ENCODE measurements around the gene CDKN2B-AS1. TPM values are rescaled to one million over a fixed set of nuclear protein-coding genes. Genes with fewer than 3 reads are reported as not detected.

The CDKN2B-AS1 gene
- total RNA-seq, 1 donor from 2014 or later = 0.58 TPM

DNA sequence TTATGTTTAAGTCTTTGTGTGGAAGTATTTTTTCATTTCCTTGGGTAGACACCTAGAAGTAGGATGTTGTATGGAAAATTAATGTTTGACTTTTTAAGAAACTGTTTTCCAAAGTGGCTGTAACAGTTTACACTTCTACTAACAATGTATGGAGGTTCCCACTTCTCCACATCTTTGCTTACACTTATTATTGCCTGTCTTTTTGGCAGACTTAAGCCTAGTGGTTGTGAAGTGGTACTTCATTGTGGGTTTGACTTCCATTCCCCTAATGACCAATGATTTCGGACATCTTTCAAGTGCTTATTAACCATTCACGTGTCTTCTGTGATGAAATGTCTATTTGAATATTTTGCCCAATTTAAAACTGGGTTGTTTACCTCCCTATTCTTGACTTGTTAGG is 106.0 kb downstream of the CDKN2B-AS1 start:
- no peaks in the 10 kb centered on the region for H3K9me3 Mint-ChIP-seq

DNA sequence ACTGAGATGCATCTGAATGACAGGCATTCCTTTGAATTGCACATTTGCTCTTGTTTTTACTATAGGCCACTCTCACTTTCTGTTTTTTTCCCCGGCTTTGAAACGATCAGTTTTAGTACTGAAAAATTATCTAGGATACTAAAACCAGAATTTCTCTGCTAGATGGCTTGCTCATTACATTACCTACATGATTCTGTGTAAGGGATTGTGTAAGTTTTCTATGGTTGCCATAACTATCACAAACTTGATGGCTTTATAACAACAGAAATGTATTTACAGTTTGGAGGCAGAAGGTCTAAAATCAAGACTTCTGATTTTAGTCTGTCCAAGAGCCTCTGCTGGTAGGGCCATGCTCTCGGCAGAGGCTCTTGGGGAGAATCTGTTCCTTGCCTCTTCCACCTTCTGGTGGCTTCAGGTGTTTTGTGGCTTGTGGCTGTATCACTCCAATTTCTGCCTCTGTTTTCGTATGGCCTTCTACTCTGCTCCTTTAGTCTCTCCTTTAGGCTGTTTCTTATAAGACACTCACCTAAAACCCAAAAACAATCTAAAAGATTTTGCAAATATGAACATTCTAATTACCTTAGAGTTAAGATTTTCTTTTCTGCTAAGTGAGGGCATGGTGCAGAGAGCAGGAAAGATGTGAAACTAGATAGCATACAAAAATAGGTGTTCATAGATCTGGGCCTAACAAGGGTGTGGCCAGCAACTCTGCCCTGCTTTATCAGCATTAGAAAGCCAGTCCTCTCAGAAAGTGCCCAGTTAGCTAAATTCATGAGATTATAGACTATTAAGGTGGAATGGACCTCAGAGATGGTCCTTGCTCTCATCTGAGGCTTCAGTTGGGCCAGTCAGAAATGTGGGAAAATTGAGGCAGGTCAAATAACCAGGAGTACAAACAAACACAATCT is 107.8 kb downstream of the CDKN2B-AS1 start:
- Mint-ChIP-seq H3K4me1 (ENCODE audit: unreplicated experiment) (peaks cover 5% of the 10 kb centered on the region), H3K27me3 (no peaks in the 10 kb centered on the region), H3K4me3 (no peak overlapping the region), H3K27ac (peak overlapping the region; percentile 74), H3K9me3 (no peaks in the 10 kb centered on the region), H3K36me3 (no peaks in the 10 kb centered on the region)
- DNase-seq (ENCODE audit: extremely low spot score, unreplicated experiment) = no peak
- TF ChIP-seq, protein P1, sequence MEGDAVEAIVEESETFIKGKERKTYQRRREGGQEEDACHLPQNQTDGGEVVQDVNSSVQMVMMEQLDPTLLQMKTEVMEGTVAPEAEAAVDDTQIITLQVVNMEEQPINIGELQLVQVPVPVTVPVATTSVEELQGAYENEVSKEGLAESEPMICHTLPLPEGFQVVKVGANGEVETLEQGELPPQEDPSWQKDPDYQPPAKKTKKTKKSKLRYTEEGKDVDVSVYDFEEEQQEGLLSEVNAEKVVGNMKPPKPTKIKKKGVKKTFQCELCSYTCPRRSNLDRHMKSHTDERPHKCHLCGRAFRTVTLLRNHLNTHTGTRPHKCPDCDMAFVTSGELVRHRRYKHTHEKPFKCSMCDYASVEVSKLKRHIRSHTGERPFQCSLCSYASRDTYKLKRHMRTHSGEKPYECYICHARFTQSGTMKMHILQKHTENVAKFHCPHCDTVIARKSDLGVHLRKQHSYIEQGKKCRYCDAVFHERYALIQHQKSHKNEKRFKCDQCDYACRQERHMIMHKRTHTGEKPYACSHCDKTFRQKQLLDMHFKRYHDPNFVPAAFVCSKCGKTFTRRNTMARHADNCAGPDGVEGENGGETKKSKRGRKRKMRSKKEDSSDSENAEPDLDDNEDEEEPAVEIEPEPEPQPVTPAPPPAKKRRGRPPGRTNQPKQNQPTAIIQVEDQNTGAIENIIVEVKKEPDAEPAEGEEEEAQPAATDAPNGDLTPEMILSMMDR (conservative IDR thresholded peaks at IDR 0.05) = no peak

More for the DNA sequence above, 106.0 kb downstream of the CDKN2B-AS1 start:
- TF ChIP-seq, protein P1 (conservative IDR thresholded peaks at IDR 0.05) = peak; percentile 68
- Mint-ChIP-seq H3K4me1 (ENCODE audit: unreplicated experiment) (peaks cover 14% of the 10 kb centered on the region), H3K27ac (no peak overlapping the region), H3K36me3 (no peaks in the 10 kb centered on the region), H3K4me3 (no peak overlapping the region), H3K27me3 (no peaks in the 10 kb centered on the region)
- no peak for DNase-seq (ENCODE audit: extremely low spot score, unreplicated experiment)

DNA sequence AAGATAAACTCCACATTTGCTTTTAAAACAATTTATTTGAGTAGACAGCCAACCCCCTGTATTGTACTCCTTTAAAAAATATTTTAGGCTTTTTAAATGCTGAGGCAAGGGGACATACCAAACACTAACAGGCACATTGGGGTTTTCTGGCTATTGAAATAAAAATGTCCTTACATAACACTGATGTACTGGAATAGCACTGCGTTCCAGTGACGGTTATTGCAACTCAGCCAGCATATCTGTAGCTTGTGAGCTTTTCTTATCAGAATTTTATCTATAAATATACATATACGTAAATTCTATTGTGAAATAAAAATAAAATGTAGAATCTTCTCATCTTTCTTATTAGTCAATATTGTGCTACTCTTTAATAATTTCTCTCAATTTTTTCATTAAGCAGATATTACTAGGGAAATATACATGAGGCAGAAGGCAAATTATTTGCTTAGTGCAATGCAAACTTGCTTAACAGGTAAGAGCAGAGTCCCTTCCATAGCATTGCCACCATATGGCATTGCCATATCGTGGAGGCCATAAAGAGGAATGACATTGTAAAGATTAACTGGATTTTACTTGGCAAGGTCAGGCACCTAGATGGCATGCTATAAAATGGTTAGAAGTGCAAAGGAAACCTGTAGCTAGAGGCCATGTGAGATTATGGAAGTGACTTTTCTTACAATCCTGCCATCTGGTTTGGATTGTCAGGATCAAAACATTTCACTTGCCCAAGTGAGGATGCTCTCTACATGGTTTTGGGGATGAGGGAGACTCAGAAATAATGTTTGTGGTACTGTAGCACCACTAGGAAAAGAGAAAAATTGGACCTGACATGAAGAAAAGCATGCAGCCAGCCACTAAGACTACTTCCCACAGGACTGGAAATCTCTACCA is 109.3 kb downstream of the CDKN2B-AS1 start:
- no peaks in the 10 kb centered on the region for H3K27me3 Mint-ChIP-seq
- H3K9me3 Mint-ChIP-seq = no peaks in the 10 kb centered on the region
- H3K27ac Mint-ChIP-seq = peak overlapping the region; percentile 77
- TF ChIP-seq, protein P1 (conservative IDR thresholded peaks at IDR 0.05) = no peak
- H3K4me3 Mint-ChIP-seq = no peak overlapping the region
- no peaks in the 10 kb centered on the region for H3K36me3 Mint-ChIP-seq
- H3K4me1 Mint-ChIP-seq (ENCODE audit: unreplicated experiment) = peaks cover 8% of the 10 kb centered on the region
- DNase-seq (ENCODE audit: extremely low spot score, unreplicated experiment) = no peak

DNA sequence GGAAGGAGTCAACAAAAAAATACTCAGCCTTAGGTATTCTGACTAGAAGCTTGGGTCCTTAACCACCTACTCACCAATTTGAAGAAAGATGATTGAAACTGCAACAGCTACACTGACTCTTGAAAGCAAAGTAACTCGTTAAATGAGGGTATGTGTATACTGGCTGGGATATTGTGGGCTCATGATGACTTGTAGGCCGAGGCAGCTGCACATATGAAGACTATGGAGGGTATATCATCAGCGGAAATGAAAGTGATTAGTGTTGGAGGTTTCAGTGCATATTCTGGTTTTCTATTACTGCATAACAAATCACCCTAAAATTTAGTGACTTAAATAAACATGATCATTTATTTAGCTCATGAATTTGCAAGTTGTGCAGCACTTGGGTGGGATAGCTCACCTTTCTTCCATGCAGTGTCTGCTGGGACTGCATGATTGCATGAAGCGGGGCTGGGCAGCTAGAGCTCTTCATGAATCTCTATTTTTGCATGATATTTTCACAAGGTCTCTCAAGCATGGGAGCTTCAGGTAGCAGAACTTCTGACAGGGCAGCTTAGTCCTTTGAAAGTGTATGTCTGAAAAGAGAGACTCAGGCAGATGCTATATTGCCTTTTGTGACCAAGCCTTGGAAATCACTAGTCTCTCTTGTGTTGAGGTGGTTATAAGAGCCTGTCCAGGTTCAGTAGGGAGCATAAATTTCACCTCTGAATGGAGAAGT is 110.6 kb downstream of the CDKN2B-AS1 start:
- Mint-ChIP-seq H3K27ac (no peak overlapping the region), H3K27me3 (no peaks in the 10 kb centered on the region), H3K4me1 (ENCODE audit: unreplicated experiment) (peaks cover 12% of the 10 kb centered on the region), H3K36me3 (no peaks in the 10 kb centered on the region), H3K9me3 (no peaks in the 10 kb centered on the region), H3K4me3 (no peak overlapping the region)
- TF ChIP-seq, protein P1 (conservative IDR thresholded peaks at IDR 0.05) = no peak
- DNase-seq (ENCODE audit: extremely low spot score, unreplicated experiment) = no peak

Measured in type B pancreatic cell (in vitro differentiated cells).